Ovary (tissue), 9 donors: ENCODE data around the gene ENO3. TPM values are rescaled to one million over a fixed set of nuclear protein-coding genes. Genes with fewer than 3 reads are reported as not detected.

Source experiments
- DNase-seq, 5 donors: peaks; one replicate each; pipeline ENCODE4 v3.0.0-alpha.2; 2019 to 2020
- H3K27ac ChIP-seq, 2 donors: fragments of 200-600 bp; one replicate each; pipeline versions ENCODE4 v1.5.1 to v1.8.0; 2019 to 2022
- H3K27me3 ChIP-seq: fragments of 200-600 bp; one replicate; pipeline ENCODE4 v1.8.0; 2022
- H3K36me3 ChIP-seq: fragments of 200-600 bp; sonication (generic); one replicate; pipeline ENCODE4 v1.5.1; 2019
- H3K4me1 ChIP-seq: one replicate; pipeline ENCODE4 v1.8.1; 2013; ENCODE audit warnings: mild to moderate bottlenecking, moderate library complexity; ENCODE audit not compliant: insufficient read depth
- H3K4me3 ChIP-seq: fragments of 200-600 bp; sonication (generic); one replicate; pipeline ENCODE4 v1.5.1; 2017
- H3K9me3 ChIP-seq, 2 donors: fragments of 200-600 bp in 1 of 2; sonication (generic) in 1 of 2; one replicate each; pipeline versions ENCODE4 v1.5.1 to v1.8.1; 2013 to 2019; ENCODE audit warnings: mild to moderate bottlenecking in 1 of 2, moderate library complexity in 1 of 2
- CTCF ChIP-seq, 3 donors: fragments of 450-650 bp in 2 of 3; fragments of 200-600 bp in 1 of 3; IDR thresholded peaks; one replicate each; pipeline versions ENCODE4 v1.5.1 to v1.8.0; 2016 to 2022; ENCODE audit warnings: antibody characterized with exemption in 3 of 3, mild to moderate bottlenecking in 1 of 3
- EP300 ChIP-seq: sonication (generic); formaldehyde crosslinking; IDR thresholded peaks from one replicate; pipeline ENCODE4 v1.6.1; 2017; ENCODE audit warnings: antibody characterized with exemption
- POLR2A ChIP-seq: fragments of 450-650 bp; IDR thresholded peaks from one replicate; pipeline ENCODE4 v1.6.1; 2017; ENCODE audit warnings: antibody characterized with exemption, mild to moderate bottlenecking, moderate library complexity
- WGBS, 3 donors: extraction: QIAGEN DNeasy Blood & Tissue Kit in 1 of 3; methylation state at CpG; one replicate each; pipeline versions ENCODE4 v1.1.5 to v1.1.7; 2013 to 2017; 5-methylcytosine and 5-hydroxymethylcytosine counted together
- intact Hi-C, 4 donors: fragments of 100-400 bp; cut with DNase I; formaldehyde crosslinking; loops; one replicate each; pipeline versions ENCODE4 v1.11.0 to v1.15.1; 2022 to 2023
- polyA plus RNA-seq, 2 donors: library from polyadenylated mRNA; stranded (reverse); fragments of 200-250 nt in 1 of 2; fragments of 350-450 nt in 1 of 2; fragmentation: Illumina TruSeq in 1 of 2; extraction: RNeasy Lipid Tissue Mini Kit (QIAGEN cat#74804) in 1 of 2; gene quantifications; one replicate each; pipeline ENCODE4 v1.2.3, GENCODE V29; 2013 to 2014
- total RNA-seq, 7 donors: library from RNA; depleted of rRNA in 2 of 7; stranded (reverse); fragments of >200 nt in 2 of 7; fragmentation: NEBNext Ultra II Directional in 3 of 7; extraction: Animal tissue kit (Norgen Biotek cat#: 25700) in 3 of 7; gene quantifications; one replicate each; pipeline versions ENCODE4 v1.1.0 to v1.2.4, GENCODE V29; 2016 to 2023
- donor health status: DM: no; HTN: no; CAD: no; lungs with moderate emphysema.
- donor health status: DM: no; HTN: no; CAD: no.
- donor health status: Bipolar disorder and iron deficiency.
- donor health status: DM: yes; HTN: yes; CAD: no.
- donor health status: DM: no; HTN: no; CAD: no.
- donor health status: DM: yes; HTN: yes; CAD: no.

The ENO3 gene
- total and polyA plus RNA-seq, 9 donors: 1.8 to 6.1 (median 4.1) TPM

GRCh38 chr17:4944163-4944553 is 6.8 kb upstream of the ENO3 start:
- H3K4me1 ChIP-seq: peaks cover 6% of the 10 kb centered on the region
- WGBS, 3 donors: 46 to 50% (median 49%) methylated on average over 3 of the region's 3 CpGs
- TF ChIP-seq CTCF (IDR thresholded peaks at IDR 0.05): no peak
- TF ChIP-seq POLR2A: no peak
- TF ChIP-seq EP300: no peak
- intact Hi-C loops: no loop called here
- H3K9me3 ChIP-seq: no peaks in the 10 kb centered on the region
- DNase-seq: no peak
- H3K27ac ChIP-seq: no peak overlapping the region
- H3K36me3 ChIP-seq: no peaks in the 10 kb centered on the region
- H3K4me3 ChIP-seq: no peak overlapping the region
- no peaks in the 10 kb centered on the region for H3K27me3 ChIP-seq

GRCh38 chr17:4944554-4945175 is 6.3 kb upstream of the ENO3 start:
- no peak for TF ChIP-seq POLR2A
- no peak for TF ChIP-seq EP300
- peaks cover 6% of the 10 kb centered on the region for H3K4me1 ChIP-seq
- H3K4me3 ChIP-seq: no peak overlapping the region
- intact Hi-C loops: no loop called here
- no peak overlapping the region for H3K27ac ChIP-seq
- no peaks in the 10 kb centered on the region for H3K27me3 ChIP-seq
- DNase-seq: no peak
- no peaks in the 10 kb centered on the region for H3K36me3 ChIP-seq
- 51 to 58% (median 55%) methylated on average over 8 of the region's 8 CpGs for WGBS, 3 donors
- H3K9me3 ChIP-seq: no peaks in the 10 kb centered on the region

- intact Hi-C loops: no loop called here
- no peak overlapping the region for H3K27ac ChIP-seq
- no peaks in the 10 kb centered on the region for H3K27me3 ChIP-seq
- H3K9me3 ChIP-seq: no peaks in the 10 kb centered on the region
- no peak overlapping the region for H3K4me3 ChIP-seq
- TF ChIP-seq CTCF (IDR thresholded peaks at IDR 0.05): no peak
- no peak for TF ChIP-seq EP300
- no peak for TF ChIP-seq POLR2A
- 32 to 41% (median 34%) methylated on average over 7 of the region's 7 CpGs for WGBS, 3 donors
- DNase-seq: peak in 4 of 5 donors; percentile 59 to 83 (median 62)
- peaks cover 6% of the 10 kb centered on the region for H3K4me1 ChIP-seq
- no peaks in the 10 kb centered on the region for H3K36me3 ChIP-seq
These were observed 5.6 kb upstream of the ENO3 start for GRCh38 chr17:4945176-4945943.

GRCh38 chr17:4945944-4946280 is 5.0 kb upstream of the ENO3 start:
- 16 to 20% (median 19%) methylated on average over 4 of the region's 4 CpGs for WGBS, 3 donors
- H3K27me3 ChIP-seq: no peaks in the 10 kb centered on the region
- no peak overlapping the region for H3K27ac ChIP-seq
- peaks cover 5% of the 10 kb centered on the region for H3K4me1 ChIP-seq
- no peak for DNase-seq
- no peaks in the 10 kb centered on the region for H3K9me3 ChIP-seq
- intact Hi-C loops: no loop called here
- no peaks in the 10 kb centered on the region for H3K36me3 ChIP-seq
- H3K4me3 ChIP-seq: no peak overlapping the region
- TF ChIP-seq POLR2A (no peak), EP300 (no peak), CTCF (IDR thresholded peaks at IDR 0.05) (no peak)
